ENCODE data around the gene GGT6.

GGT6 gene

GRCh38 chr17:4525691-4526397 lies 34.5 kb downstream of the GGT6 start:
- Histone ChIP-seq H3K36me3 (ENCODE audit: insufficient read depth, low read length) (no peaks in the 10 kb centered on the region), H3K9me3 (ENCODE audit: insufficient read depth, low read length, severe bottlenecking) (no peaks in the 10 kb centered on the region), H4K20me1 (ENCODE audit: insufficient read depth, low read length) (no peaks in the 10 kb centered on the region), H3K79me2 (ENCODE audit: insufficient read depth, low read length) (no peaks in the 10 kb centered on the region), H3K4me3 (ENCODE audit: low read depth in 1 of 2, low read length in 2 of 2) (no peak overlapping the region), H2AFZ (ENCODE audit: low read depth, low read length) (no peak overlapping the region), H3K27ac (ENCODE audit: low read length) (no peak overlapping the region), H3K27me3 (ENCODE audit: insufficient read depth, low read length, poor library complexity) (no peaks in the 10 kb centered on the region), H3K9ac (ENCODE audit: low read depth, low read length) (no peak overlapping the region), H3K4me2 (ENCODE audit: insufficient read depth, low read length) (no peak overlapping the region), H3K4me1 (ENCODE audit: insufficient read depth, low read length) (no peaks in the 10 kb centered on the region)
- DNase-seq (no peak), ATAC-seq (ENCODE audit: insufficient read depth, low read depth) (no peak)
- TF ChIP-seq CTCF (IDR thresholded peaks at IDR 0.05; ENCODE audit: borderline replicate concordance, extremely low read depth, low read length, poor library complexity, severe bottlenecking) (no peak), EZH2 (IDR thresholded peaks at IDR 0.05; ENCODE audit: borderline replicate concordance, low read depth, low read length, severe bottlenecking) (no peak)

- Histone ChIP-seq H2AFZ (ENCODE audit: low read depth, low read length) (no peak overlapping the region), H3K4me1 (ENCODE audit: insufficient read depth, low read length) (no peaks in the 10 kb centered on the region), H3K4me3 (ENCODE audit: low read depth in 1 of 2, low read length in 2 of 2) (no peak overlapping the region), H3K27me3 (ENCODE audit: insufficient read depth, low read length, poor library complexity) (no peaks in the 10 kb centered on the region), H3K36me3 (ENCODE audit: insufficient read depth, low read length) (no peaks in the 10 kb centered on the region), H3K27ac (ENCODE audit: low read length) (no peak overlapping the region), H3K79me2 (ENCODE audit: insufficient read depth, low read length) (no peaks in the 10 kb centered on the region), H3K9ac (ENCODE audit: low read depth, low read length) (no peak overlapping the region), H3K9me3 (ENCODE audit: insufficient read depth, low read length, severe bottlenecking) (no peaks in the 10 kb centered on the region), H3K4me2 (ENCODE audit: insufficient read depth, low read length) (no peak overlapping the region), H4K20me1 (ENCODE audit: insufficient read depth, low read length) (no peaks in the 10 kb centered on the region; the same call in 1 of the 2 replicates)
- TF ChIP-seq EZH2 (IDR thresholded peaks at IDR 0.05; ENCODE audit: borderline replicate concordance, low read depth, low read length, severe bottlenecking) (no peak), CTCF (IDR thresholded peaks at IDR 0.05; ENCODE audit: borderline replicate concordance, extremely low read depth, low read length, poor library complexity, severe bottlenecking) (no peak)
- ATAC-seq (ENCODE audit: insufficient read depth, low read depth) (no peak), DNase-seq (no peak)
These were observed 36.4 kb downstream of the GGT6 start for GRCh38 chr17:4523946-4524345.

GRCh38 chr17:4522661-4523060 lies 37.7 kb downstream of the GGT6 start:
- Histone ChIP-seq H3K9ac (ENCODE audit: low read depth, low read length) (no peak overlapping the region), H3K27ac (ENCODE audit: low read length) (no peak overlapping the region), H3K4me2 (ENCODE audit: insufficient read depth, low read length) (no peak overlapping the region), H3K27me3 (ENCODE audit: insufficient read depth, low read length, poor library complexity) (no peaks in the 10 kb centered on the region), H3K4me1 (ENCODE audit: insufficient read depth, low read length) (no peaks in the 10 kb centered on the region), H3K4me3 (ENCODE audit: low read depth in 1 of 2, low read length in 2 of 2) (no peak overlapping the region), H3K79me2 (ENCODE audit: insufficient read depth, low read length) (no peaks in the 10 kb centered on the region), H4K20me1 (ENCODE audit: insufficient read depth, low read length) (no peaks in the 10 kb centered on the region; the same call in 1 of the 2 replicates), H2AFZ (ENCODE audit: low read depth, low read length) (no peak overlapping the region), H3K36me3 (ENCODE audit: insufficient read depth, low read length) (no peaks in the 10 kb centered on the region), H3K9me3 (ENCODE audit: insufficient read depth, low read length, severe bottlenecking) (no peaks in the 10 kb centered on the region)
- ATAC-seq (ENCODE audit: insufficient read depth, low read depth), result no peak
- TF ChIP-seq EZH2 (IDR thresholded peaks at IDR 0.05; ENCODE audit: borderline replicate concordance, low read depth, low read length, severe bottlenecking) (no peak), CTCF (IDR thresholded peaks at IDR 0.05; ENCODE audit: borderline replicate concordance, extremely low read depth, low read length, poor library complexity, severe bottlenecking) (no peak)
- DNase-seq, result no peak

All from DND-41 (cell line).